Measurements from ENCODE around the gene NOTCH3. TPM values are rescaled to one million over a fixed set of nuclear protein-coding genes. Genes with fewer than 3 reads are reported as not detected.

The NOTCH3 gene
- total and polyA plus RNA-seq, 2 of the 8 experiments (the other 6 are each of a cell fraction or from before 2014, with no cell fraction given): 37.5 to 107 TPM

GRCh38 chr19:15118789-15119494 is 81.9 kb downstream of the NOTCH3 start:
- H3K27ac ChIP-seq (ENCODE audit: low read depth, low read length): no peak overlapping the region
- no peak overlapping the region for H4K91ac ChIP-seq (replicated peaks; ENCODE audit: insufficient read length, low read length)
- no peaks in the 10 kb centered on the region for H3K27me3 ChIP-seq (replicated peaks in 1 of 4; ENCODE audit: control insufficient read depth in 3 of 4, extremely low read depth in 1 of 4, insufficient read depth in 3 of 4, low read length in 3 of 4)
- WGBS, 2 experiments (ENCODE audit: extremely low coverage in 1 of 2, insufficient coverage in 1 of 2, insufficient read length in 1 of 2, insufficient replicate concordance in 2 of 2, low coverage in 1 of 2, low lambda C conversion rate in 2 of 2, missing lambda C conversion rate in 1 of 2): 90% methylated on average over 14 of the region's 20 CpGs; no CpG with 5 or more reads in 1 of the 2 experiments
- 0 out of 7 replicates have a peak, but pooled peaks cover 0 to 1% (median 0%) of the 10 kb centered on the region in 4 experiments for H3K4me1 ChIP-seq (replicated peaks in 1 of 4; ENCODE audit: control insufficient read depth in 3 of 4, insufficient read depth in 4 of 4, low read length in 3 of 4)
- H2AK5ac ChIP-seq (ENCODE audit: low read depth, low read length): no peak overlapping the region
- no peak overlapping the region for H3K4me3 ChIP-seq (ENCODE audit: extremely low read depth in 1 of 4, insufficient read depth in 2 of 4, low read depth in 3 of 4, low read length in 4 of 4)
- no peak overlapping the region for H2BK5ac ChIP-seq (ENCODE audit: low read depth, low read length)
- peaks cover 20 to 59% (median 42%) of the 10 kb centered on the region in 4 experiments; a peak in 7 of 8 replicates for H3K36me3 ChIP-seq (ENCODE audit: control insufficient read depth in 2 of 4, insufficient read depth in 4 of 4, low read length in 3 of 4)
- no peak overlapping the region for H2BK12ac ChIP-seq (ENCODE audit: low read depth, low read length)
- H2BK20ac ChIP-seq (ENCODE audit: low read length): no peak overlapping the region
- no peak overlapping the region for H3K9ac ChIP-seq (replicated peaks in 1 of 4; ENCODE audit: extremely low read depth in 1 of 4, low read depth in 3 of 4, low read length in 3 of 4)
- H3K56ac ChIP-seq (replicated peaks; ENCODE audit: insufficient read length, low read depth, low read length): no peak overlapping the region
- CTCF ChIA-PET (ENCODE audit: partially characterized antibody): interaction anchor here (0.5 to 4.3 kb wide), 6 partner anchors 8 to 142 kb away, joined by 3 to 28 read pairs (median 4); no protein-coding TSS in a partner anchor
- H2BK15ac ChIP-seq (ENCODE audit: low read length): no peak overlapping the region
- H4K5ac ChIP-seq (ENCODE audit: insufficient read length, low read depth, low read length): no peak overlapping the region
- TF ChIP-seq RFX5 (IDR thresholded peaks at IDR 0.05; ENCODE audit: borderline replicate concordance, low read depth, low read length): no peak
- TF ChIP-seq MAX (IDR thresholded peaks at IDR 0.05): no peak
- no peak for TF ChIP-seq POLR2AphosphoS5 (IDR thresholded peaks at IDR 0.05; ENCODE audit: low read depth, low read length)
- TF ChIP-seq CHD2 (IDR thresholded peaks at IDR 0.05; ENCODE audit: low read length): no peak
- no peak for TF ChIP-seq JUN (IDR thresholded peaks at IDR 0.05; ENCODE audit: low read depth, low read length)
- TF ChIP-seq SP4 (IDR thresholded peaks at IDR 0.05; ENCODE audit: low read length): no peak
- no peak for TF ChIP-seq RAD21 (IDR thresholded peaks at IDR 0.05 in 1 of 2, conservative IDR thresholded peaks at IDR 0.05 in 1 of 2; ENCODE audit: low read depth in 2 of 2, low read length in 2 of 2)
- TF ChIP-seq BCL11A (IDR thresholded peaks at IDR 0.05; ENCODE audit: low read depth in 2 of 2, low read length in 2 of 2): no peak
- POLR2A ChIA-PET (ENCODE audit: partially characterized antibody): interaction anchor here (1.1 to 6.8 kb wide), 3 partner anchors 12 to 551 kb away, joined by 3 to 52 read pairs (median 3); partner anchors contain the start of gene SYDE1
- no peak overlapping the region for H4K8ac ChIP-seq (ENCODE audit: extremely low read depth, insufficient read depth, low read length)
- H3K4ac ChIP-seq (replicated peaks; ENCODE audit: insufficient read length, low read depth, low read length): no peak overlapping the region
- no peaks in the 10 kb centered on the region for H3K23me2 ChIP-seq (ENCODE audit: low read depth, low read length)
- no peak overlapping the region for H3K4me2 ChIP-seq (ENCODE audit: insufficient read depth in 1 of 2, low read depth in 2 of 2, low read length in 2 of 2)
- peaks cover 0 to 7% of the 10 kb centered on the region in 2 experiments; a peak in 1 of 4 replicates for H3K79me2 ChIP-seq (ENCODE audit: control insufficient read depth in 1 of 2, insufficient read depth in 2 of 2, low read length in 2 of 2)
- no peak for DNase-seq (ENCODE audit: low read depth in 1 of 2, low spot score in 2 of 2)
- H3K23ac ChIP-seq (ENCODE audit: insufficient read length): no peak overlapping the region
- no peak for FAIRE-seq
- no peak overlapping the region for H3K18ac ChIP-seq (ENCODE audit: extremely low read depth, low read length)
- H3K14ac ChIP-seq (ENCODE audit: insufficient read length): no peak overlapping the region
- H2BK120ac ChIP-seq (replicated peaks; ENCODE audit: low read depth, low read length): no peak overlapping the region
- peaks cover 4 to 7% of the 10 kb centered on the region in 2 experiments; a peak in 1 of 4 replicates for H3K9me3 ChIP-seq (ENCODE audit: insufficient read depth in 2 of 2, low read depth in 1 of 2, low read length in 1 of 2)
- H4K20me1 ChIP-seq (replicated peaks in 1 of 2; ENCODE audit: control insufficient read depth in 1 of 2, insufficient read depth in 2 of 2, low read length in 2 of 2): peaks cover 5 to 8% of the 10 kb centered on the region in 2 experiments
- H3K79me1 ChIP-seq (ENCODE audit: low read depth, low read length): peaks cover 7% of the 10 kb centered on the region
- H2AFZ ChIP-seq (ENCODE audit: low read length): no peak overlapping the region

Measured in H1 (cell line).